SK-N-SH (cell line): Measurements from ENCODE around the gene PXYLP1. TPM values are rescaled to one million over a fixed set of nuclear protein-coding genes. Genes with fewer than 3 reads are reported as not detected.
A peak's percentile ranks its signal among the peaks of the same experiment; 100 is the strongest.

Experiments
- CTCF ChIA-PET: fragments of 300-600, 350-600 bp; formaldehyde crosslinking; extraction: SDS; loops from one replicate; lab custom pipeline; 2021; lab: Yijun Ruan, JAX
- POLR2A ChIA-PET: fragments of 350-600 bp; sonication (Branson Sonifier 250); formaldehyde crosslinking; extraction: SDS; loops from one replicate; lab custom pipeline; 2020; ENCODE audit warnings: antibody characterized with exemption, inconsistent platforms; lab: Yijun Ruan, JAX
- DNase-seq: peaks from one replicate; pipeline ENCODE4 v3.0.0; 2012
- H2AFZ ChIP-seq: fragments of 200-600 bp; sonication (generic); 2 replicates; pipeline ENCODE4 v1.8.1; 2016; ENCODE audit warnings: antibody characterized with exemption, mild to moderate bottlenecking, low read depth
- H3F3A ChIP-seq: fragments of 200-600 bp; sonication (generic); replicated peaks from 2 replicates; pipeline ENCODE3; 2016; ENCODE audit warnings: antibody characterized with exemption, mild to moderate bottlenecking; ENCODE audit not compliant: insufficient read depth
- H3K27ac ChIP-seq, 2 experiments: fragments of 200-500 bp in 1 of 2; fragments of 200-600 bp in 1 of 2; sonication (Bioruptor generic) in 1 of 2; sonication (generic), shearing (Covaris generic) in 1 of 2; 2 replicates each; pipeline versions ENCODE4 v1.5.1 to v1.6.1; 2014 to 2016; ENCODE audit warnings: low read depth in 2 of 2, inconsistent platforms in 1 of 2, low read length in 1 of 2, mild to moderate bottlenecking in 1 of 2, mixed read lengths in 1 of 2
- H3K27me3 ChIP-seq: fragments of 200-600 bp; sonication (generic), shearing (Covaris generic); 2 replicates; pipeline ENCODE4 v1.6.1; 2016; ENCODE audit warnings: mixed run types; ENCODE audit not compliant: insufficient read depth
- H3K36me3 ChIP-seq, 2 experiments: fragments of 200-500 bp in 1 of 2; fragments of 200-600 bp in 1 of 2; sonication (Bioruptor generic) in 1 of 2; sonication (generic) in 1 of 2; replicated peaks in 1 of 2; 2 replicates each; pipeline versions ENCODE3 to v1.5.1; 2014 to 2016; ENCODE audit warnings: low read length in 1 of 2, mild to moderate bottlenecking in 1 of 2; ENCODE audit not compliant: insufficient read depth in 2 of 2, control insufficient read depth in 1 of 2
- H3K4me1 ChIP-seq, 2 experiments: fragments of 200-500 bp in 1 of 2; fragments of 200-600 bp in 1 of 2; sonication (Bioruptor generic) in 1 of 2; sonication (generic), shearing (Covaris generic) in 1 of 2; 2 replicates each; pipeline versions ENCODE4 v1.5.1 to v1.6.1; 2014 to 2016; ENCODE audit warnings: low read depth in 1 of 2, low read length in 1 of 2, mixed run types in 1 of 2; ENCODE audit not compliant: insufficient read depth in 2 of 2, control insufficient read depth in 1 of 2
- H3K4me2 ChIP-seq: fragments of 200-600 bp; sonication (generic), shearing (Covaris generic); 2 replicates; pipeline ENCODE4 v1.6.1; 2017; ENCODE audit warnings: mixed run types
- H3K4me3 ChIP-seq, 2 experiments: fragments of 200-500 bp in 1 of 2; fragments of 200-600 bp in 1 of 2; sonication (Bioruptor generic) in 1 of 2; sonication (generic), shearing (Covaris generic) in 1 of 2; 2 replicates each; pipeline versions ENCODE4 v1.5.1 to v1.8.1; 2014 to 2016; ENCODE audit warnings: low read depth in 2 of 2, inconsistent platforms in 1 of 2, low read length in 1 of 2, mild to moderate bottlenecking in 1 of 2, mixed read lengths in 1 of 2, moderate library complexity in 1 of 2
- H3K79me2 ChIP-seq: fragments of 200-600 bp; sonication (generic); 2 replicates; pipeline ENCODE4 v1.8.1; 2017; ENCODE audit warnings: mild to moderate bottlenecking; ENCODE audit not compliant: insufficient read depth
- H3K9ac ChIP-seq: fragments of 200-600 bp; sonication (generic); 2 replicates; pipeline ENCODE4 v1.6.1; 2017; ENCODE audit warnings: mixed run types
- H3K9me2 ChIP-seq: fragments of 200-600 bp; sonication (generic); 2 replicates; pipeline ENCODE4 v1.6.1; 2017; ENCODE audit warnings: mixed run types
- H3K9me3 ChIP-seq: fragments of 200-600 bp; sonication (generic); 2 replicates; pipeline ENCODE4 v1.6.1; 2017; ENCODE audit warnings: mixed run types, mild to moderate bottlenecking, moderate library complexity
- H4K20me1 ChIP-seq: fragments of 200-600 bp; sonication (generic); 2 replicates; pipeline ENCODE4 v1.6.1; 2017; ENCODE audit warnings: mild to moderate bottlenecking, mixed run types; ENCODE audit not compliant: insufficient read depth
- EP300 ChIP-seq, 2 experiments: IDR thresholded peaks; 2 replicates each; pipeline versions ENCODE4 v1.4.0 to v1.6.1; 2012; ENCODE audit warnings: borderline replicate concordance in 1 of 2, low read depth in 1 of 2, low read length in 1 of 2
- EZH2phosphoT487 ChIP-seq: fragments of 200-600 bp; sonication (generic); IDR thresholded peaks from 2 replicates; pipeline ENCODE4 v1.6.1; 2017; ENCODE audit warnings: low read depth, mixed run types, mild to moderate bottlenecking, antibody characterized with exemption, moderate library complexity, borderline replicate concordance
- JUND ChIP-seq: IDR thresholded peaks from 2 replicates; pipeline ENCODE4 v1.4.0; 2012
- POLR2AphosphoS5 ChIP-seq: IDR thresholded peaks from 2 replicates; pipeline ENCODE4 v1.6.1; 2012; ENCODE audit warnings: low read depth, low read length
- RAD21 ChIP-seq: IDR thresholded peaks from 2 replicates; pipeline ENCODE4 v1.6.1; 2012; ENCODE audit warnings: mild to moderate bottlenecking, low read length
- SIN3A ChIP-seq: IDR thresholded peaks from 2 replicates; pipeline ENCODE4 v1.6.1; 2012; ENCODE audit warnings: low read depth, mild to moderate bottlenecking, low read length, moderate library complexity, borderline replicate concordance
- SMC3 ChIP-seq: IDR thresholded peaks from 2 replicates; pipeline ENCODE4 v1.6.1; 2012; ENCODE audit warnings: low read depth, low read length, improper control_type of control experiment
- YY1 ChIP-seq: IDR thresholded peaks from 2 replicates; pipeline ENCODE4 v1.4.0; 2012; ENCODE audit warnings: low read depth, mild to moderate bottlenecking
- whole genome bisulfite sequencing: methylation state at CpG from one replicate; pipeline ENCODE4 v1.1.6; 2017; ENCODE audit warnings: low lambda C conversion rate; 5-methylcytosine and 5-hydroxymethylcytosine counted together
- polyA plus RNA-seq, 3 experiments: library from polyadenylated mRNA; depleted of rRNA; stranded (reverse); fragments of >200 nt; gene quantifications; 2 replicates each; pipeline ENCODE4 v1.2.3, GENCODE V29; 2012
- TF ChIP-seq, protein P1 (sequence below): fragments of 200-600 bp; sonication (generic); IDR thresholded peaks from 2 replicates; pipeline ENCODE4 v1.6.1; 2017; ENCODE audit warnings: antibody characterized with exemption, mild to moderate bottlenecking, moderate library complexity
- TF ChIP-seq, protein P2 (sequence below): fragments of 150-350 bp; IDR thresholded peaks from 2 replicates; pipeline ENCODE4 v1.6.1; 2016; ENCODE audit warnings: mild to moderate bottlenecking, low read depth, low read length

The PXYLP1 gene
- polyA plus RNA-seq, 1 of the 3 experiments (the other 2 are of a cell fraction) = 8.6 TPM

DNA sequence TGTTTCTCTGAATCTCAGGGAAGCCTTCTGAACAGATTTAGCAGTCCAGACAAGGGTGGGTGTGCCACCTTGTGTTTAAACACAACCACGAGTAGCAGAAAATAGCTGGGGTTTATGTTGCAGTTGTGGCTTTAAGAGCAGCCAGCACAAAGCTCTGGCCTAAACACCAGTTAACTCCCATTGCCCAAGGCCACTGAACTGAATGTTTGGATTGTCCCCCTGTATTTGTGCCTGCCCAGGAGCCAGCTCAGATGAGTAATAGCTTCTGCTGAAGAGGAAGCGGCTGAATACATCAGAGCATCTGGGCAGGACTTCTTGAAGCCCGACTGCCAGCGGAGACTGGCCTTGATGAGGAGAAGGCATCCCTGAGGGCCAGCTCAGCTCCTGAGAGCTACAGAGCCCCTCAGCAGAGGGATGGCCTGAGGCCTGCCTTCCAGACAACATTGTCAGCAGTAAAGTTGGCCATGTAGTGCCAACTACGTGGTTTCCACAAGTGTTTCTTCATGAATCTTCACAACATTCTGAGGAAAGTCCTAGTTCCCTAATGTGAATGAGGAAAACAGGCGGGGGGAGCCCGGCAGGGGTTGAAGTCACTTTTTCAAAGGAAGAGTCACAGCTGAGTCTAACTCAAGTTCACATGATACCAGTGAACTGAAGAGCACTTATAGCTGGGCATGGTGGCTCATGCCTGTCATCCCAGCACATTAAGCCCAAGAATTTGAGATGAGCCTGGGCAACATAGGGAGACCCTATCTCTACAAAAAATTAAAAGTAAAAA, 70.9 kb downstream of the PXYLP1 start:
- Histone ChIP-seq H3K9me3 (no peaks in the 10 kb centered on the region), H3K4me3 (no peak overlapping the region), H3K4me1 (no peaks in the 10 kb centered on the region; a peak in 1 of 4 replicates), H3K27me3 (no peaks in the 10 kb centered on the region), H3F3A (no peaks in the 10 kb centered on the region), H3K9ac (no peak overlapping the region), H3K79me2 (no peaks in the 10 kb centered on the region), H3K36me3 (no peaks in the 10 kb centered on the region), H3K4me2 (no peak overlapping the region), H2AFZ (no peak overlapping the region), H3K9me2 (no peaks in the 10 kb centered on the region), H3K27ac (no peak overlapping the region), H4K20me1 (no peaks in the 10 kb centered on the region)
- no peak for DNase-seq
- TF ChIP-seq EP300 (IDR thresholded peaks at IDR 0.05; ENCODE audit: borderline replicate concordance in 1 of 2, low read depth in 1 of 2, low read length in 1 of 2) = no peak
- WGBS = 66% methylated on average over 4 of the region's 7 CpGs
- ChIA-PET POLR2A (interaction anchor here (1.1 kb wide), 1 partner anchor 71 kb away, joined by 3 read pairs; the partner anchor contains the start of gene PXYLP1), CTCF (interaction anchor here (0.6 to 5.3 kb wide), 26 partner anchors 10 to 1433 kb away, joined by 3 to 29 read pairs (median 5); no protein-coding TSS in a partner anchor)

DNA sequence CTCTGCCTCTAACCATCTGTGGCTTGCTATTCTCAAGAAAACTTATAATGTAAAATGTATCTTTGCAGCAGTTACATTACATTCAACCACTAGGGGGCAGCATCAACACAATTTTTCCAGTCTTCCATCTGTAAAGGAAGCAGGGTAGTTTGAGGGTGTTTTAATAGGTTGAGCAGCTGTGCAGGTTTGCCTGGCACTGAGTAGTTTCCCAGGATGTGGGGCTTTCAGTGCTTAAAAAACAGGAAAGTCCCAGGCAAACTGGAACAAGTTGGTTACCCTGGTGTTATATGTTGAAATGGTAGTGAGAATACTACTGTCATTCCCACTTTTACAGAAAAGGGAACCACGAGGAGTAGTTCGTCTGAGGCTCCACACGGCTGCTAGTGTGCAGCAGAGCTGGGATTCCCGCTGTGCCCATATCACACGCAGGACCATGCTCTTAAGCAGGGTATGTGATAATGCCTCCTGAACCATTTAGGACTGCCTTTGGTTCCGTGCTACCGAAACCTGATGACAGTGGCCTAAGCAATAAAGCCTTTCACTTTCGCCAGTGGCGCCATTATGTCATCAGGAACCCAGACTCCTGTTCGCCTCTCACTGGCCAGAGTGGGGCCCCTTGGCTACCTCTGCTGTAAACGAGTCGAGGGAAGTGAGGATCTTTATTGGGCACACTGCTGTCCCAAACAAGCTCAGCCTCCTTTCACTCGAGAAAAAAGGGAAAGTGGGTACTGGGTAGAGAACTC, 72.0 kb downstream of the PXYLP1 start:
- no peaks in the 10 kb centered on the region for H3K36me3 ChIP-seq
- H3K4me3 ChIP-seq = no peak overlapping the region; a peak in 1 of 4 replicates
- H3K27me3 ChIP-seq = no peaks in the 10 kb centered on the region
- TF ChIP-seq POLR2AphosphoS5 (no peak), JUND (no peak), RAD21 (peak; percentile 75), SMC3 (peak; percentile 47)
- TF ChIP-seq, protein P1, sequence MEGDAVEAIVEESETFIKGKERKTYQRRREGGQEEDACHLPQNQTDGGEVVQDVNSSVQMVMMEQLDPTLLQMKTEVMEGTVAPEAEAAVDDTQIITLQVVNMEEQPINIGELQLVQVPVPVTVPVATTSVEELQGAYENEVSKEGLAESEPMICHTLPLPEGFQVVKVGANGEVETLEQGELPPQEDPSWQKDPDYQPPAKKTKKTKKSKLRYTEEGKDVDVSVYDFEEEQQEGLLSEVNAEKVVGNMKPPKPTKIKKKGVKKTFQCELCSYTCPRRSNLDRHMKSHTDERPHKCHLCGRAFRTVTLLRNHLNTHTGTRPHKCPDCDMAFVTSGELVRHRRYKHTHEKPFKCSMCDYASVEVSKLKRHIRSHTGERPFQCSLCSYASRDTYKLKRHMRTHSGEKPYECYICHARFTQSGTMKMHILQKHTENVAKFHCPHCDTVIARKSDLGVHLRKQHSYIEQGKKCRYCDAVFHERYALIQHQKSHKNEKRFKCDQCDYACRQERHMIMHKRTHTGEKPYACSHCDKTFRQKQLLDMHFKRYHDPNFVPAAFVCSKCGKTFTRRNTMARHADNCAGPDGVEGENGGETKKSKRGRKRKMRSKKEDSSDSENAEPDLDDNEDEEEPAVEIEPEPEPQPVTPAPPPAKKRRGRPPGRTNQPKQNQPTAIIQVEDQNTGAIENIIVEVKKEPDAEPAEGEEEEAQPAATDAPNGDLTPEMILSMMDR = peak; percentile 89
- no peak overlapping the region for H3K9ac ChIP-seq
- no peak overlapping the region for H2AFZ ChIP-seq
- no peaks in the 10 kb centered on the region for H3K79me2 ChIP-seq
- POLR2A ChIA-PET = no interaction called here
- H3K4me1 ChIP-seq = no peaks in the 10 kb centered on the region; a peak in 1 of 4 replicates
- CTCF ChIA-PET = interaction anchor here (0.6 to 5.3 kb wide), 43 partner anchors 9 to 346 kb away, joined by 3 to 29 read pairs (median 4); partner anchors contain the start of gene PXYLP1
- WGBS = 76% methylated on average over 13 of the region's 13 CpGs
- H3F3A ChIP-seq = no peaks in the 10 kb centered on the region
- DNase-seq = peak; percentile 66
- no peak overlapping the region for H3K4me2 ChIP-seq
- no peak overlapping the region for H3K27ac ChIP-seq
- H3K9me3 ChIP-seq = no peaks in the 10 kb centered on the region
- H4K20me1 ChIP-seq = no peaks in the 10 kb centered on the region
- H3K9me2 ChIP-seq = no peaks in the 10 kb centered on the region

DNA sequence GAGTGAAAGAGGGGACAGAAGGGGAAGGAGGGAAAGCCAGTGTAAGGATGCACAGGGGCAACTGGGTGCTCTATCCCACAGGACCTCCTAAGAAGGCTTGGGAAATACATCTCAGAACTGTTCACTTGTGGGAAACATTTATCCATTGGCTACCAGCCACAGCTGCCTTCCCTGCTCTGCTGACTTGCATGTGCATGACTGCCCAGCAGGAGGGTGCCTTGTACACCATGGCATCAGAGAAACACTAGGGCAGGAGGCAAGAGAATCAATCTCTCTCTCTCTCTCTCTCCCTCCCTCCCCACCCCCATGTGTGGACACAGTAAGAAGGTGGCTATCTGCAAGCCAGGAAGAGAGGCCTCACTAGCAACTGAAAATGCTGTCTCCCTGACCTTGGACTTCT, 73.8 kb downstream of the PXYLP1 start:
- no peak for DNase-seq
- H3K27me3 ChIP-seq = no peaks in the 10 kb centered on the region

More for the DNA sequence above, 73.8 kb downstream of the PXYLP1 start:
- H2AFZ ChIP-seq = no peak overlapping the region
- no peaks in the 10 kb centered on the region for H4K20me1 ChIP-seq
- TF ChIP-seq SIN3A (no peak), EZH2phosphoT487 (no peak), YY1 (no peak)
- TF ChIP-seq, protein P1 = no peak
- TF ChIP-seq, protein P2, sequence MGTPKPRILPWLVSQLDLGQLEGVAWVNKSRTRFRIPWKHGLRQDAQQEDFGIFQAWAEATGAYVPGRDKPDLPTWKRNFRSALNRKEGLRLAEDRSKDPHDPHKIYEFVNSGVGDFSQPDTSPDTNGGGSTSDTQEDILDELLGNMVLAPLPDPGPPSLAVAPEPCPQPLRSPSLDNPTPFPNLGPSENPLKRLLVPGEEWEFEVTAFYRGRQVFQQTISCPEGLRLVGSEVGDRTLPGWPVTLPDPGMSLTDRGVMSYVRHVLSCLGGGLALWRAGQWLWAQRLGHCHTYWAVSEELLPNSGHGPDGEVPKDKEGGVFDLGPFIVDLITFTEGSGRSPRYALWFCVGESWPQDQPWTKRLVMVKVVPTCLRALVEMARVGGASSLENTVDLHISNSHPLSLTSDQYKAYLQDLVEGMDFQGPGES = no peak
- CTCF ChIA-PET = interaction anchor here (0.7 to 5.3 kb wide), 7 partner anchors 18 to 304 kb away, joined by 3 to 29 read pairs (median 18); partner anchors contain the start of gene PXYLP1
- no peaks in the 10 kb centered on the region; a peak in 1 of 4 replicates for H3K4me1 ChIP-seq
- H3K9ac ChIP-seq = no peak overlapping the region
- POLR2A ChIA-PET = interaction anchor here (0.7 kb wide), 1 partner anchor 189 kb away, joined by 6 read pairs; no protein-coding TSS in a partner anchor
- no peak overlapping the region for H3K4me3 ChIP-seq
- no peaks in the 10 kb centered on the region for H3K36me3 ChIP-seq
- H3K79me2 ChIP-seq = no peaks in the 10 kb centered on the region
- H3K9me3 ChIP-seq = no peaks in the 10 kb centered on the region
- H3F3A ChIP-seq = no peaks in the 10 kb centered on the region
- H3K9me2 ChIP-seq = no peaks in the 10 kb centered on the region
- no peak overlapping the region for H3K27ac ChIP-seq
- H3K4me2 ChIP-seq = no peak overlapping the region
